HEK293 (cell line): Measurements from ENCODE around the gene TMEM45A.

Experiments
- CTCF ChIA-PET: fragments of 350-600 bp; formaldehyde crosslinking; extraction: SDS; loops from one replicate; lab custom pipeline; 2021; ENCODE audit warnings: antibody characterized with exemption; lab: Yijun Ruan, JAX
- POLR2A ChIA-PET: fragments of 300-600 bp; formaldehyde crosslinking; extraction: SDS; loops from one replicate; lab custom pipeline; 2020; ENCODE audit warnings: antibody characterized with exemption, inconsistent platforms; lab: Yijun Ruan, JAX
- H3K27ac ChIP-seq: fragments of 200-500 bp; sonication (Bioruptor generic); 2 replicates; pipeline ENCODE4 v1.5.1; 2014; ENCODE audit warnings: low read depth, low read length, control low read depth, inconsistent platforms; ENCODE audit errors: extremely low read depth
- H3K36me3 ChIP-seq, 2 experiments: fragments of 200-500 bp in 1 of 2; sonication (Bioruptor generic) in 1 of 2; 1 replicate in 1 of 2; 2 replicates in 1 of 2; pipeline ENCODE4 v1.5.1; 2014 to 2017; ENCODE audit warnings: inconsistent platforms in 2 of 2, low read length in 2 of 2; ENCODE audit not compliant: control insufficient read depth in 2 of 2, insufficient read depth in 1 of 2
- H3K4me1 ChIP-seq: fragments of 200-500 bp; sonication (Bioruptor generic); 2 replicates; pipeline ENCODE4 v1.5.1; 2014; ENCODE audit warnings: mild to moderate bottlenecking, low read length, inconsistent platforms; ENCODE audit not compliant: control insufficient read depth, insufficient read depth
- H3K4me3 ChIP-seq: 2 replicates; pipeline ENCODE4 v1.5.1; 2011; ENCODE audit warnings: low read depth, mild to moderate bottlenecking, control low read depth, low read length, moderate library complexity
- H3K9me3 ChIP-seq: fragments of 200-500 bp; sonication (Bioruptor generic); 2 replicates; pipeline ENCODE4 v1.5.1; 2014; ENCODE audit warnings: low read depth, low read length, inconsistent platforms; ENCODE audit not compliant: control insufficient read depth, insufficient read depth
- CTCF ChIP-seq: fragments of 450-650 bp; formaldehyde crosslinking; IDR thresholded peaks from 2 replicates; pipeline ENCODE4 v1.5.1; 2016; ENCODE audit warnings: missing biosample characterization, missing genetic modification characterization
- ELK4 ChIP-seq: IDR thresholded peaks from 2 replicates; pipeline ENCODE4 v1.6.1; 2011; ENCODE audit warnings: mild to moderate bottlenecking, low read depth, low read length, borderline replicate concordance
- GLIS1 ChIP-seq: fragments of 450-650 bp; formaldehyde crosslinking; IDR thresholded peaks from 2 replicates; pipeline ENCODE4 v1.5.1; 2016; ENCODE audit warnings: missing biosample characterization, missing genetic modification characterization
- HOXD13 ChIP-seq: sonication (generic); formaldehyde crosslinking; IDR thresholded peaks from 2 replicates; pipeline ENCODE4 v1.8.0; 2022; ENCODE audit warnings: missing genetic modification reagents, borderline replicate concordance
- IKZF3 ChIP-seq: fragments of 450-650 bp; IDR thresholded peaks from 2 replicates; pipeline ENCODE4 v1.5.0; 2018; ENCODE audit warnings: missing biosample characterization, mild to moderate bottlenecking, missing genetic modification characterization, moderate library complexity
- INSM2 ChIP-seq: fragments of 450-650 bp; formaldehyde crosslinking; IDR thresholded peaks from 2 replicates; pipeline ENCODE4 v1.5.1; 2016; ENCODE audit warnings: missing biosample characterization, missing genetic modification characterization
- KLF8 ChIP-seq: fragments of 450-650 bp; formaldehyde crosslinking; IDR thresholded peaks from 2 replicates; pipeline ENCODE4 v1.5.1; 2016; ENCODE audit warnings: missing biosample characterization, missing genetic modification characterization
- REPIN1 ChIP-seq: fragments of 450-650 bp; formaldehyde crosslinking; IDR thresholded peaks from 2 replicates; pipeline ENCODE4 v1.5.1; 2017; ENCODE audit warnings: missing biosample characterization, missing genetic modification characterization, low read depth
- YY1 ChIP-seq: fragments of 450-650 bp; formaldehyde crosslinking; IDR thresholded peaks from 2 replicates; pipeline ENCODE4 v1.5.1; 2018; ENCODE audit warnings: missing biosample characterization, missing genetic modification characterization
- ZEB2 ChIP-seq: fragments of 450-650 bp; formaldehyde crosslinking; IDR thresholded peaks from 2 replicates; pipeline ENCODE4 v1.5.1; 2016; ENCODE audit warnings: missing biosample characterization, missing genetic modification characterization
- ZNF112 ChIP-seq: fragments of 450-650 bp; formaldehyde crosslinking; IDR thresholded peaks from 2 replicates; pipeline ENCODE4 v1.5.0; 2017; ENCODE audit warnings: missing biosample characterization, missing genetic modification characterization
- ZNF239 ChIP-seq: fragments of 450-650 bp; formaldehyde crosslinking; IDR thresholded peaks from 2 replicates; pipeline ENCODE4 v1.5.1; 2016; ENCODE audit warnings: missing biosample characterization, missing genetic modification characterization
- ZNF266 ChIP-seq: fragments of 450-650 bp; formaldehyde crosslinking; IDR thresholded peaks from 2 replicates; pipeline ENCODE4 v1.5.1; 2016; ENCODE audit warnings: missing biosample characterization, missing genetic modification characterization, low read depth
- ZNF335 ChIP-seq: fragments of 450-650 bp; formaldehyde crosslinking; conservative IDR thresholded peaks from 2 replicates; pipeline ENCODE4 v1.5.1; 2016; ENCODE audit warnings: missing biosample characterization, missing genetic modification characterization
- ZNF449 ChIP-seq: fragments of 450-650 bp; formaldehyde crosslinking; IDR thresholded peaks from 2 replicates; pipeline ENCODE4 v1.5.1; 2017; ENCODE audit warnings: missing biosample characterization, mild to moderate bottlenecking, missing genetic modification characterization, moderate library complexity
- ZNF654 ChIP-seq: fragments of 450-650 bp; formaldehyde crosslinking; IDR thresholded peaks from 2 replicates; pipeline ENCODE4 v1.5.1; 2016; ENCODE audit warnings: low read depth, missing biosample characterization, missing genetic modification characterization
- ZNF704 ChIP-seq: fragments of 450-650 bp; formaldehyde crosslinking; IDR thresholded peaks from 2 replicates; pipeline ENCODE4 v1.5.1; 2016; ENCODE audit warnings: missing biosample characterization, missing genetic modification characterization
- ZNF830 ChIP-seq: fragments of 450-650 bp; IDR thresholded peaks from 2 replicates; pipeline ENCODE4 v1.5.0; 2018; ENCODE audit warnings: missing biosample characterization, missing genetic modification characterization, low read depth, mild to moderate bottlenecking, moderate library complexity
- ZSCAN16 ChIP-seq: fragments of 450-650 bp; formaldehyde crosslinking; IDR thresholded peaks from 2 replicates; pipeline ENCODE4 v1.5.1; 2016; ENCODE audit warnings: missing biosample characterization, missing genetic modification characterization

TMEM45A gene

GRCh38 chr3:100602506-100603444 is 110.4 kb downstream of the TMEM45A start:
- Histone ChIP-seq H3K27ac (no peak overlapping the region), H3K4me1 (no peaks in the 10 kb centered on the region), H3K36me3 (no peaks in the 10 kb centered on the region), H3K4me3 (no peak overlapping the region), H3K9me3 (no peaks in the 10 kb centered on the region)
- CTCF ChIA-PET: interaction anchor here (0.6 to 2.3 kb wide), 9 partner anchors 9 to 910 kb away, joined by 3 to 7 read pairs (median 4); no protein-coding TSS in a partner anchor
- no peak for TF ChIP-seq ZNF830
- no peak for TF ChIP-seq KLF8 (tag by site-specific recombination)
- TF ChIP-seq ZNF239 (tag by site-specific recombination): no peak
- TF ChIP-seq ZSCAN16: no peak
- no peak for TF ChIP-seq ZNF335
- TF ChIP-seq GLIS1 (tag by site-specific recombination): no peak
- TF ChIP-seq, all 188 proteins: peak for 0
- POLR2A ChIA-PET: no interaction called here

GRCh38 chr3:100603469-100603868 is 111.0 kb downstream of the TMEM45A start:
- no peaks in the 10 kb centered on the region for H3K36me3 ChIP-seq
- TF ChIP-seq ZNF654 (tag by site-specific recombination) (peak; percentile 11; the same call in 1 of the 2 replicates), YY1 (no peak), IKZF3 (no peak), HOXD13 (CRISPR knock-in tag) (no peak), CTCF (tag by site-specific recombination) (0 out of 2 replicates have a peak, but pooled peaks have one; percentile 23), ZNF266 (tag by site-specific recombination) (no peak), REPIN1 (no peak)
- no peaks in the 10 kb centered on the region for H3K4me1 ChIP-seq
- H3K4me3 ChIP-seq: no peak overlapping the region
- ChIA-PET CTCF (interaction anchor here (0.6 to 2.3 kb wide), 7 partner anchors 10 to 196 kb away, joined by 3 to 5 read pairs (median 4); no protein-coding TSS in a partner anchor), POLR2A (no interaction called here)
- no peaks in the 10 kb centered on the region for H3K9me3 ChIP-seq
- H3K27ac ChIP-seq: no peak overlapping the region

GRCh38 chr3:100605358-100605757 is 112.9 kb downstream of the TMEM45A start:
- CTCF ChIA-PET: no interaction called here
- Histone ChIP-seq H3K27ac (no peak overlapping the region), H3K36me3 (no peaks in the 10 kb centered on the region), H3K4me3 (no peak overlapping the region), H3K4me1 (no peaks in the 10 kb centered on the region), H3K9me3 (no peaks in the 10 kb centered on the region)
- POLR2A ChIA-PET: no interaction called here
- TF ChIP-seq ZNF112 (tag by site-specific recombination) (no peak), INSM2 (no peak), ZEB2 (no peak), ZNF449 (tag by site-specific recombination) (no peak), ZNF704 (tag by site-specific recombination) (no peak), ELK4 (no peak)
